ENCODE data around the gene CDK18.

The CDK18 gene

GRCh38 chr1:205568469-205569361, 64.2 kb downstream of the CDK18 start:
- peaks cover 60% of the 10 kb centered on the region for H3K27me3 ChIP-seq (replicated peaks)
- in situ Hi-C loops (cut with HindIII; ENCODE audit: low pct_ligation_motif_present, low sequenced_read_pairs) = no loop called here
- no peak overlapping the region for H3K4me3 ChIP-seq (ENCODE audit: low read depth, low read length)

GRCh38 chr1:205569411-205570172, 65.1 kb downstream of the CDK18 start:
- H3K27ac ChIP-seq = no peak overlapping the region
- no peaks in the 10 kb centered on the region for H3K36me3 ChIP-seq (replicated peaks)
- no peak for TF ChIP-seq CTCF (IDR thresholded peaks at IDR 0.05; ENCODE audit: low read depth, low read length, missing control alignments)
- DNase-seq = no peak
- H3K27me3 ChIP-seq (replicated peaks) = peaks cover 64% of the 10 kb centered on the region
- H3K4me3 ChIP-seq (ENCODE audit: low read depth, low read length) = no peak overlapping the region
- in situ Hi-C loops (cut with HindIII; ENCODE audit: low pct_ligation_motif_present, low sequenced_read_pairs) = no loop called here

More at GRCh38 chr1:205568469-205569361, 64.2 kb downstream of the CDK18 start:
- DNase-seq = no peak
- no peak overlapping the region for H3K27ac ChIP-seq
- no peak for TF ChIP-seq CTCF (IDR thresholded peaks at IDR 0.05; ENCODE audit: low read depth, low read length, missing control alignments)
- no peaks in the 10 kb centered on the region for H3K36me3 ChIP-seq (replicated peaks)

- in situ Hi-C loops (cut with HindIII; ENCODE audit: low pct_ligation_motif_present, low sequenced_read_pairs) = no loop called here
- no peak for DNase-seq
- TF ChIP-seq CTCF (IDR thresholded peaks at IDR 0.05; ENCODE audit: low read depth, low read length, missing control alignments) = no peak
- Histone ChIP-seq H3K4me3 (ENCODE audit: low read depth, low read length) (no peak overlapping the region), H3K27me3 (replicated peaks) (peaks cover 68% of the 10 kb centered on the region), H3K27ac (no peak overlapping the region), H3K36me3 (replicated peaks) (no peaks in the 10 kb centered on the region)
Measured at GRCh38 chr1:205570173-205570501, 65.7 kb downstream of the CDK18 start.

- Histone ChIP-seq H3K27ac (no peak overlapping the region), H3K4me3 (ENCODE audit: low read depth, low read length) (no peak overlapping the region), H3K27me3 (replicated peaks) (peaks cover 74% of the 10 kb centered on the region), H3K36me3 (replicated peaks) (no peaks in the 10 kb centered on the region)
- in situ Hi-C loops (cut with HindIII; ENCODE audit: low pct_ligation_motif_present, low sequenced_read_pairs) = no loop called here
- DNase-seq = no peak
- no peak for TF ChIP-seq CTCF (IDR thresholded peaks at IDR 0.05; ENCODE audit: low read depth, low read length, missing control alignments)
Measured at GRCh38 chr1:205570796-205571537, 66.5 kb downstream of the CDK18 start.

GRCh38 chr1:205571747-205572146, 67.3 kb downstream of the CDK18 start:
- TF ChIP-seq CTCF (IDR thresholded peaks at IDR 0.05; ENCODE audit: low read depth, low read length, missing control alignments) = no peak
- no peak overlapping the region for H3K4me3 ChIP-seq (ENCODE audit: low read depth, low read length)
- DNase-seq = no peak
- in situ Hi-C loops (cut with HindIII; ENCODE audit: low pct_ligation_motif_present, low sequenced_read_pairs) = no loop called here
- H3K27ac ChIP-seq = no peak overlapping the region
- H3K36me3 ChIP-seq (replicated peaks) = no peaks in the 10 kb centered on the region
- peaks cover 74% of the 10 kb centered on the region for H3K27me3 ChIP-seq (replicated peaks)

Data from brain microvascular endothelial cell (primary cell).